ENCODE data around the gene CATSPERB.
"Not testable (repeated sequence)": the region's sequence is repeated elsewhere in the genome, so short reads cannot be mapped to it uniquely, and the experiment has no call there.

CATSPERB gene

GRCh38 chr14:91577632-91578233 is 154.2 kb downstream of the CATSPERB start:
- no peak for DNase-seq

DNA sequence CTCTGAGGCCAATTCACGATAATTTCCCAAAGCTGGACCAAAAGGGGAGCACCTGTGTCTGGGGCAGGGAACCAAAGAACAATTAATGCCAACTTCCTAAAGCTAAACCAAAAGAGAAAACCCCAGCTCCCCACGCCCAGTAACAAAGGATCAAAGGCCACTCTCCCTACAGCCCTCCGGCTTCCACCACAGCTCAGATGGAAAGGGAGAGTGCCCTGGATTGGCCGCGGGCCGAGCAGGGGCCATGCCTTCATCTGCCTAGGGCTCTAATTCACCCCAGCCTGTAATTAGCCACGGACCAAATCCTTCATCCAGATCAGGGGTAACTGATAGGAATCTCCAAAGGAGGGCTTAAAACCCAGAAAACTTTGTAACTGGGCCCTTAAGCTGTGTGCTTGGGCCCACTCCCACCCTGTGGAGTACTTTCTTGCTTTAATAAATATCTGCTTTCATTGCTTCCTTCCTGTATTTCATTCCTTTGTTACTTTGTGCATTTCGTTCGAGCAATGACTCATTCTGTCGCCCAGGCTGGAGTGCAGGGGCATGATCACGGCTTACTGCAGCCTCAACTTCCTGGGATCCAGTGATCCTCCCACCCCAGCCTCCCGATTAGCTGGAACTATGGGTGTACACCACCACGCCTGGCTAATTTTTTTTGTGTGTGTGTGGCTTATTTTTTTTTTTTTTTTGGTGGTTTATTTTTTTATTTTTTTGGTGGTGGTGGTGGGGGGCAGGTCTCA is 156.2 kb downstream of the CATSPERB start:
- no peak for DNase-seq

DNA sequence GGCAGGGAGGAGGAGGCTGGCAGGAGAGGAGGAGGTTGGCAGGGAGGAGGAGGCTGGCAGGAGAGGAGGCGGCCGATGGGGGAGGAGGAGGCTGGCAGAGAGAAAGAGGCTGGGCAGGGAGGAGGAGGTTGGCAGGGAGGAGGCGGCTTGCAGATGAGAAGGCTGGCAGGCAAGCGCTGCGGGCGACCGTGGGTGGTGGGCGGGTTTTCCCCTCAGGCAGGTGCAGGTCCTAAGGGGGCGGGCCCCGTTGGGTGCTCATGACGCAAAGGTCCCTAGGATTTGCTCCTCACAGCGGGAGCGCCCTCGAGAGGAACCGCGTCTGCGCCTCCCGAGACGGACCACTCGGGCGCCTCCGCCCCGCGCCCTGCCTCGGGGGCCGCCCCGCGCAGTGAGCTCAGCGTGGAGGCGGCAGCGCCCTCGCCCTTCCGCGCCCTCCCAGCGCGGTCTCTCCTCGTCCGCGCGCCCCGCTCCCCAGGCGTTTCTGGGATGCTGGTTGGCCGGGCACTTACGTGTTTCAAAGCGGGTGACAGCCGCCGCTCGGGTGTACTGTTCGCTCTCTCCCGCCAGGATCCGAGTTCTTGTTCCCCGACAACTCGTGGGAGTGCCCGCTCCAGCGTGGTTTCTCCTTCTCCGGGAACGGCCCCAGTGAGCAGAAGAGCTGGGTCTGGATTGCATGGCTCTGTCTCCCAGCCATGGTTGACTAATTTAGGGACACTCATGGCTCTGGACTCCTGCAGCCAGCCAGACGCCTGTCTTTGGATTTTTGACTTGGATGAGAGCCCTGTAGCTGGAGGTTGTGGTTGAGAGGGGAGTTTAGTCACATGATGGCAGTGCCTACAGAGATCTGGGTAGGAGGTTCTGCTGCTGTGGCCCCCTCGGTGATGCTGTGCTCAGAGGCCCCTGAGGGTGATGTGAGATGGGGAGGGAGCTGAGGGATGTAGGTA is 157.7 kb downstream of the CATSPERB start:
- DNase-seq: peak; percentile 53

GRCh38 chr14:91573528-91573893 is 158.4 kb downstream of the CATSPERB start:
- no peak for DNase-seq

- DNase-seq: no peak
Measured at GRCh38 chr14:91570021-91570420, 161.9 kb downstream of the CATSPERB start.

DNA sequence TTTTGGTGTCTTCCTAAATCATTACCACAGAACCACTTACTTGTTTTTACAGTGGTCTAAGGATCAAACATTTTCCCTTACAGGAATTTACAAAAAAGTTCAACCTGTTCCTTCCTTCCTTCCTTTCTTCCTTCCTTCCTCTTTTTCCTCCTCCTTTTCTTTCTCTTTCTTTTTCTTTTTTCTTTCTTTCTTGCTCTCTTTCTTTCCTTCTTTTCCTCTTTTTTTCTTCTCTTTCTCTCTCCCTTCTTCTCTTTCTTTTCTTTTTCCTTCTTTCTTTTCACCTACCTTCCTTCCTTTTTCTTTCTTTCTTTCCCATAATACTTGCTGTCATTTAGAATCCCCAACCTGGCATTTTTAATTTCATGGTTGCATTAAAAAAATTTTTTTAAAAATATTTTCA is 162.6 kb downstream of the CATSPERB start:
- no peak for DNase-seq

GRCh38 chr14:91568626-91569025 is 163.3 kb downstream of the CATSPERB start:
- DNase-seq: no peak

DNA sequence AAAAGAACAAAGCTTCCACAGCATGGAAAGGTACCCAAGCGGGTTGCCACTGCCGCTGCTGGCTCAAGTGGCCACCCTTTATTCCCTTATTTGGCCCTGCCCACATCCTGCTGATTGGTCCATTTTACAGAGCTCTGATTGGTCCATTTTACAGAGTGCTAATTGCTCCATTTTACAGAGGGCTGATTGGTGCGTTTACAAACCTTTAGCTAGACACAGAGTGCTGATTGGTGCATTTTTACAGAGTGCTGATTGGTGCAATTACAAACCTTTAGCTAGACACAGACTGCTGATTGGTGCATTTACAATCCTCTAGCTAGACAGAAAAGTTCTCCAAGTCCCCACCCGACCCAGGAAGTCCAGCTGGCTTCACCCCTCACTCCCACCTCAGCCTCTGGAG is 164.1 kb downstream of the CATSPERB start:
- DNase-seq: not testable (repeated sequence)

GRCh38 chr14:91555531-91555930 is 176.4 kb downstream of the CATSPERB start:
- no peak for DNase-seq

- DNase-seq: no peak
Measured at GRCh38 chr14:91554535-91555332, 177.2 kb downstream of the CATSPERB start.

- DNase-seq: no peak
Measured at GRCh38 chr14:91548108-91548507, 183.8 kb downstream of the CATSPERB start.

GRCh38 chr14:91545946-91546716 is 185.8 kb downstream of the CATSPERB start:
- DNase-seq: no peak

GRCh38 chr14:91545204-91545603 is 186.7 kb downstream of the CATSPERB start:
- no peak for DNase-seq

DNA sequence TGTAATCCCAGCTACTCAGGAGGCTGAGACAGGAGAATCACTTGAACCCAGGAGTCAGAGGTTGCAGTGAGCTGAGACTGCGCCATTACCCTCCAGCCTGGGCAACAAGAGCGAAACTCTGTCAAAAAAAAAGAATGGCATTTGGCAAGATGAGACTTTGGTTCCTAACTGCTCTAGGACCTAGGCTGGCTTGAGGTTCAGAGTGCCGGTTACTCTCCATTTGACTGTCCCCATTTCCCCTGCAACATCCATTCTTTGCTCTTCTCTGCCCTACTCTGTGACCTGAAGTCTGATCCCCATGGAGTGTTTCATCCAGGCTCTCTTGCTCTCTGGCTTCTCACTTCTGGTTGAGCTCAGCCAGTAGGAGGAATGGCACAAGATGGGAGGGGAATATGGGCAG is 195.6 kb downstream of the CATSPERB start:
- no peak for DNase-seq

DNA sequence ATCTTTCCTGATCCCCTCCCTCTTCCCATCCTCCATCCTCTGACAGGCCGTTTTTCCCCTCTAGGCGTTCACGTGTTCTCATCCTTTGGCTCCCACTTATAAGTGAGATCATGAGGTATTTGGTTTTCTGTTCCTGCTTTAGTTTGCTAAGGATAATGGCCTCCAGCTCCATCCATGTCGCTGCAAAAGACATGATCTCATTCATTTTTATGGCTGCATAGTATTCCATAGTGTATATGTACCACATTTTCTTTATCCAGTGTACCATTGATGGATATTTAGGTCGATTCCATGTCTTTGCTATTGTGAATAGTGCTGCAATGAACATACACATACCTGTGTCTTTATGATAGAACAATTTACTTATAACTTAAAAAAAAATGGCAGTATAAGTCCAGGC is 197.8 kb downstream of the CATSPERB start:
- DNase-seq: not testable (repeated sequence)

DNA sequence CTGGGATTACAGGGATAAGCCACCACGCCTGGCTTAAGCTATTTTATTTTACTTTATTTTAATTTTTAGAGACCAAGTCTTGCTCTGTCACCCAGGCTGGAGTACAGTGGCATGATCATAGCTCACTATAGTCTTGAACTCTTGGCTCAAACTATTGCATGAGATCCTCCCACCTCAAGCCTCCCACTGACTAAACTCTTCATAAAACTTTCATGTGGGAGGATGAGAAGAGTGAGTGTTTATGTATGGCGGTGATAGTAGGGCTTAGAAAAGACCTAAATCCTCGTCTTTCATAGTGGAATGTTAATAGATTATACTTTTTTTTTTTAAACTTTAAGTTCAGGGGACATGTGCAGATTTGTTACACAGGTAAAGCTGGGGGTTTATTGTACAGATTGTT is 198.3 kb downstream of the CATSPERB start:
- DNase-seq: no peak

Data from right forelimb (tissue), 1 donor.